T-helper 17 cell (primary cell): ENCODE measurements around the gene PDCL3. TPM values are rescaled to one million over a fixed set of nuclear protein-coding genes. Genes with fewer than 3 reads are reported as not detected.

ENCODE experiments used
- ATAC-seq: fragments of 150-1000 bp; cut with Tn5 transposase; 2 replicates; pipeline ENCODE4 v1.10.0; 2021; ENCODE audit warnings: mild to moderate bottlenecking, moderate library complexity
- DNase-seq, 3 donors: peaks; one replicate each; pipeline versions ENCODE4 v3.0.0 to v3.0.0-alpha.2; 2020 to 2021
- H3K9me3 ChIP-seq: one replicate; pipeline ENCODE4 v1.7.0; 2013; ENCODE audit warnings: low read length, mild to moderate bottlenecking; ENCODE audit not compliant: control insufficient read depth, poor library complexity, severe bottlenecking
- H3K27ac Mint-ChIP-seq: one replicate; pipeline ENCODE4 v1.8.0; 2022; ENCODE audit warnings: mild to moderate bottlenecking, moderate library complexity, mixed read lengths
- H3K27me3 Mint-ChIP-seq: one replicate; pipeline ENCODE4 v1.8.0; 2022; ENCODE audit warnings: mixed read lengths
- H3K36me3 Mint-ChIP-seq: one replicate; pipeline ENCODE4 v1.8.0; 2022; ENCODE audit warnings: low read depth, mixed read lengths
- H3K4me1 Mint-ChIP-seq: one replicate; pipeline ENCODE4 v1.8.0; 2022; ENCODE audit warnings: mild to moderate bottlenecking, mixed read lengths
- H3K4me3 Mint-ChIP-seq: one replicate; pipeline ENCODE4 v1.8.0; 2022; ENCODE audit warnings: mild to moderate bottlenecking, moderate library complexity, mixed read lengths
- total RNA-seq, 4 donors: library from RNA in 2 of 4; stranded (reverse) in 2 of 4; gene quantifications; one replicate each; pipeline ENCODE4 v1.2.3 and lab custom pipeline; 2022 to 2026

PDCL3 gene
- total RNA-seq, 2 donors from 2014 or later = 24.6 to 25.7 TPM

DNA sequence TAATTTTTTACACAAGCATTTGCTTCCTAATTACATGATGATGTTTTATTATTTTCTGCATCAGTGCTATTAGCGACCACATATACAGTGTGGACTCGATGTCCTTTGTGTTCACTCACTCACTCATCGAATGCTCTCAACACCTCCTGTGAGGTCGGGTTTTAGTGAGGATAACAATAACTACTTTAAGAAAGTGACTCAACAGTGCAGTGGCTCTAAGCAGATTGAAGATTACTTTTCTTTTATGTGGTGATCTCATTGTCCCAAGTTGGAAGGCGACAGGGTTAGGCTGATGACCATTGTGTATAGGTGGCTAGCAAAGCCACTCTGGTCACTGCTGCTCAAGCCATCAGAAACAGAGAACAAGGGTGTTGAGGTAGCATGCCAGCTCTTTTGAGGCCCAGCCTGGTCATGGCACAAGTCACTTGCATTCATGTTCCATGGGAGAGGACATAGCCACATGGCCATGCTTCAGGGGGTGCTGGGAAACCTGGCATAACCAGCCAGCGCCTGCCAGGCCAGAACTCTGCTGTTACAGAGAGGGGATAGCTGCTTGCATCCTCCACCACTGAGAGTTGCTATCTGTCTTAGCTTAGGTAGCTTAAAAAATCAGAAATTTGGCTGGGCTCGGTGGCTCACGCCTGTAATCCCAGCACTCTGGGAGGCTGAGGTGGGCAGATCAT, 60.4 kb downstream of the PDCL3 start:
- no peaks in the 10 kb centered on the region for H3K27me3 Mint-ChIP-seq
- no peak overlapping the region for H3K27ac Mint-ChIP-seq
- H3K4me1 Mint-ChIP-seq = peaks cover 22% of the 10 kb centered on the region
- no peak overlapping the region for H3K4me3 Mint-ChIP-seq
- no peak for DNase-seq
- H3K9me3 ChIP-seq = no peaks in the 10 kb centered on the region
- ATAC-seq = no peak
- no peaks in the 10 kb centered on the region for H3K36me3 Mint-ChIP-seq

- no peaks in the 10 kb centered on the region for H3K9me3 ChIP-seq
- Mint-ChIP-seq H3K27ac (no peak overlapping the region), H3K36me3 (no peaks in the 10 kb centered on the region), H3K4me1 (peaks cover 25% of the 10 kb centered on the region), H3K27me3 (no peaks in the 10 kb centered on the region), H3K4me3 (peak overlapping the region; percentile 44)
- DNase-seq (no peak), ATAC-seq (no peak)
Observed at GRCh38 chr2:100623930-100624329, 61.1 kb downstream of the PDCL3 start.

GRCh38 chr2:100624536-100624935, 61.7 kb downstream of the PDCL3 start:
- Mint-ChIP-seq H3K36me3 (no peaks in the 10 kb centered on the region), H3K27ac (no peak overlapping the region), H3K27me3 (no peaks in the 10 kb centered on the region), H3K4me3 (no peak overlapping the region), H3K4me1 (peaks cover 25% of the 10 kb centered on the region)
- ATAC-seq = no peak
- H3K9me3 ChIP-seq = no peaks in the 10 kb centered on the region
- DNase-seq = no peak

GRCh38 chr2:100625717-100626116, 62.9 kb downstream of the PDCL3 start:
- Mint-ChIP-seq H3K27ac (peak overlapping the region; percentile 75), H3K27me3 (no peaks in the 10 kb centered on the region), H3K36me3 (no peaks in the 10 kb centered on the region), H3K4me1 (peaks cover 36% of the 10 kb centered on the region), H3K4me3 (no peak overlapping the region)
- no peaks in the 10 kb centered on the region for H3K9me3 ChIP-seq
- ATAC-seq (no peak), DNase-seq (no peak)

Other genes with a start within 250 kb of the PDCL3 start
- under 1 TPM; 0.12 to 0.18 TPM for gene LONRF2, start 240.5 kb upstream of the PDCL3 start, total RNA-seq
- 1 to 10 TPM; 2.1 to 2.8 TPM for gene CHST10, start 145.3 kb upstream of the PDCL3 start, total RNA-seq
- not detected for gene NMS, start 92.5 kb upstream of the PDCL3 start, total RNA-seq